ENCODE data around the gene CELSR1.

GRCh38 chr22:46464296-46464695, 73.1 kb downstream of the CELSR1 start:
- TF ChIP-seq, protein P1, sequence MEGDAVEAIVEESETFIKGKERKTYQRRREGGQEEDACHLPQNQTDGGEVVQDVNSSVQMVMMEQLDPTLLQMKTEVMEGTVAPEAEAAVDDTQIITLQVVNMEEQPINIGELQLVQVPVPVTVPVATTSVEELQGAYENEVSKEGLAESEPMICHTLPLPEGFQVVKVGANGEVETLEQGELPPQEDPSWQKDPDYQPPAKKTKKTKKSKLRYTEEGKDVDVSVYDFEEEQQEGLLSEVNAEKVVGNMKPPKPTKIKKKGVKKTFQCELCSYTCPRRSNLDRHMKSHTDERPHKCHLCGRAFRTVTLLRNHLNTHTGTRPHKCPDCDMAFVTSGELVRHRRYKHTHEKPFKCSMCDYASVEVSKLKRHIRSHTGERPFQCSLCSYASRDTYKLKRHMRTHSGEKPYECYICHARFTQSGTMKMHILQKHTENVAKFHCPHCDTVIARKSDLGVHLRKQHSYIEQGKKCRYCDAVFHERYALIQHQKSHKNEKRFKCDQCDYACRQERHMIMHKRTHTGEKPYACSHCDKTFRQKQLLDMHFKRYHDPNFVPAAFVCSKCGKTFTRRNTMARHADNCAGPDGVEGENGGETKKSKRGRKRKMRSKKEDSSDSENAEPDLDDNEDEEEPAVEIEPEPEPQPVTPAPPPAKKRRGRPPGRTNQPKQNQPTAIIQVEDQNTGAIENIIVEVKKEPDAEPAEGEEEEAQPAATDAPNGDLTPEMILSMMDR (conservative IDR thresholded peaks at IDR 0.05; ENCODE audit: low read length): no peak
- no peak for TF ChIP-seq EZH2phosphoT487 (IDR thresholded peaks at IDR 0.05; ENCODE audit: borderline replicate concordance, low read depth, low read length)

All from OCI-LY7 (cell line).